ENCODE data around the gene LRRC37A3.
"Not testable (repeated sequence)": the region's sequence is repeated elsewhere in the genome, so short reads cannot be mapped to it uniquely, and the experiment has no call there.

Gene LRRC37A3

DNA sequence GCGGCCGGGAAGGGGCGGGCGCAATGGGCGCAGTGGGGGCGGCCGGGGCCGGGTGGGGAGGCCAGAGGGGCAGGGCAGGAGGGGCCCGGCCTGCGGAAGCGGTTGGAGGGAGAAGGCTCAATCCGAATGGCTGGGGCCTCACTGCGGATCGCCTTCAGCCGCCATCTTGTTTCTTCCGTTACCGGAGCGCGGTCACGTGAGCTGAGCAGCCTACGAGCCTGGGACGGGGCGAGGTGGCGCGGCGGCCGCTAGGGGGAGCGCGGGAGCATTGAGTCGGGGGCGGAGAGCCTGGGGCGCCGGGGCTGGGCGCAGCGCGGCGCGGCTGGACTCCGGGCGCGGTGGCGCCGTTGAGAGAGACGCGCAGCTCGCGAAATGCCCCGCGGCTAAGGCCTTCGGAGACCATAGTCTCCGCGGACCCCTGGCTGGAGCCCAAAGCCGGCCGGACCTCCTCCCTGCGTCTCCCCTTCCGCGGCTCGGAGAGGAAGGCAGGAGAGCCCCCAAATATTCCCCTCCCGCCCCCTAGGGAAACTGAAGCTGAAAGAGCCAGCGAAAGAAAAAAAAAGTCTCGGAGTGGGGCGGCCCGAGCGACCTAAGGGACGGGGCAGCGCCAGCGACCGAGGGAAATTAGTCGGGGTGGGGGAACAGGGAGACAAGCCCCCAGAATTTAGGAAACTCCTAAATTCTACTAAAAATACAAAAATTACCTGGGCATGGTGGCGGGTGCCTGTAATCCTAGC lies at the start of gene LRRC37A3:
LRRC37A3 (minus strand) TSS at position 190 of the 737 bp plus-strand sequence. CDS start 22,221 bp downstream, outside the sequence.
- peak; percentile 100 for DNase-seq

DNA sequence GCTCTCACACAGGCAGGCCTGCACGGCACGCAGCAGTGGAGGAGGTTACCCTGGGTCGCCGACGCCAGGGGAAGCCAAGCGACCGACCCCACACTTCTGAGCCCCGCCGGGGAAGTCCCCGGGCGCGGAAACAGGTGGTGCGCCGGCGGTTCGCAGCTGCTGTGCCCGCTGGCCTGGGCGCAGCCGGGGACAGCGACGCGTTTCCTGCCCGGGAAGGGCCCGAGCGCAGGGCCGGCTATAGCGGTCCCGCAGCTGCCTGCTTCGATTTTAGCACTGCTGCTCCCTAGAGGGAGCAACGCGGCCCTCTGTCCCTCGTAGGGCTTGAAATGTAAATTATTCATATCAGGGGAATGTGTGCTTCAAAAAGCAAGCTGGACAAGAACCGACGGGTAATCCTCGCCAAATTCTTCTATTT lies 46.6 kb upstream of the LRRC37A3 start:
- DNase-seq = peak; percentile 90

DNA sequence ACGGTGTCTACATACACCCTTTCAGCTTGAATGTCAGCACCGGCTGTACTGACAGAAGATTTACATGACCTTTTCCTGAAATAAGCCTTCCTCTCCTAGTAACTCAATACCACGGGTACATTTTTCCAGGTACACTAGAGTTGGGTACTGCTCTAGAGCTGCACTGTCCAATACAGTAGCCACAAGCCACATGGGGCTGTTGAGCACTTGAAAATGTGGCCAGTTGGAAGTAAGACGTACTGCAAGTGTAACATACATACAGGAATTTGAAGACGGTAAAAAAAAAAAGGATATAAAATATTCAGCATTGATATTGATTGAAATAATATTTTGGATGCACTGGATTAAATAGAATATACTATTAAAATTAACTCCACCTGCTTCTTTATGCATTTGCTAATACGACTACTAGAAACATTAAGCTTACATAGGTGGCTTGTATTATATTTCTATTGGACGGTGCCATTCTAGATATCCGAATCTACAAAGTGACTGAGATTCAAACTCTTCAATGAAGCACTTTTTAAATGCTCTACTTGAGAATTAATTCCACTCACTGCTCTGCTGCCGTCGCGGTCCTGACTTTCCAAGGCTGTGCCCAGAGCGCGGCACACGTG lies 46.1 kb upstream of the LRRC37A3 start:
- not testable (repeated sequence) for DNase-seq

GRCh38 chr17:64964796-64965195 lies 45.5 kb upstream of the LRRC37A3 start:
- no peak for DNase-seq

GRCh38 chr17:64963814-64964213 lies 44.5 kb upstream of the LRRC37A3 start:
- not testable (repeated sequence) for DNase-seq

GRCh38 chr17:64961563-64962378 lies 42.5 kb upstream of the LRRC37A3 start:
- DNase-seq = peak; percentile 89

DNA sequence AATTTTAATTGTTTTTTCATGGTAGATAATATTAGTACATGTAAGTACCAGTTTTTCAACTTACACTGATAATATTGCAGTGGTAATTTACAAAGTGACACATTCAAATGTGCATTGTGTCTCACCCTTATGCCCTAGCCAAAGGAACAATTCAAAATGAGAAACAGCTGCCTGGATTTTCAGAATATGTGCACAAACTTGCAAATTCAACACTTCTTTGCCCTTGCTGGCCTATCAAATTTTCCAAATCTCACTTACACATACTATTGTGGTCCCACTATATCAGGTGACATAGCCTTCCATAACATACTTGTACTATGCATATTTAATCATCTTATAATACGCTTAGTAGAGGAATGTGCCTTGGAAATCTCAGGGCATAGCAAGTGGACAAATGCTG lies 32.6 kb upstream of the LRRC37A3 start:
- DNase-seq = no peak

DNA sequence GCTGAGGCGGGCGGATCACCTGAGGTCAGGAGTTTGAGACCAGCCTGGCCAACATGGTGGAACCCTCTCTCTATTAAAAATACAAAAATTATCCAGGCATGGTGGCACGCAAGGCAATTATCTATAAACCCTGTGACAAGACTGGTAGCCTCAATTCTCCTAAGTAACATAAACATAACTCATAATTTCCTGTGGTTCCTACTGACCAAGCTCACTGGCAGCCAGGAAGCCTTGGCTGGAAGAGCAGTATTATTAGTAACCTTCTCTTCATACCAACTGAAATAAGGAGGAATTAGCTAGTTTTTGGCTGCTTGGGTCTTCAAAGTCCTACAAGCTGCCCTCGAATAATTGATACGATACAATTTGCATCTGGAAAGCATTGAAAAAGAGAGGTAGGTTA lies 31.6 kb upstream of the LRRC37A3 start:
- DNase-seq = no peak

DNA sequence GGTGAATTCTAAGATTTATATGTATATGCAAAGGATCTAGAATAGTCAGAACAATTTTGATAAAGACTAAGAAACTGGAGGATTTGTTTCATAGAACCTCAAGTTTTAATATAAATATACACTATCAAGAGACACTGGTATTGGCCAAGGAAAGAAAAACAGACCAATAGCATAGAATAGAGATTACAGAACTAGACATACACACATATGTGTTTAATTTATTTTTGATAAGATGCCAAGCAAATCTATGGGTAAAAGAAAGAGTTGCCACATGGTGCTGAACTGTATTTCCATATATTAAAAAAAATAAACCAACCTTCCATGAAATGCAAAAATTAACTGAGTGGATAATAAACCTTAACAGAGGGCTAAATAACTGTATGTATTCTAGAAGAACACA lies 27.9 kb upstream of the LRRC37A3 start:
- no peak for DNase-seq

DNA sequence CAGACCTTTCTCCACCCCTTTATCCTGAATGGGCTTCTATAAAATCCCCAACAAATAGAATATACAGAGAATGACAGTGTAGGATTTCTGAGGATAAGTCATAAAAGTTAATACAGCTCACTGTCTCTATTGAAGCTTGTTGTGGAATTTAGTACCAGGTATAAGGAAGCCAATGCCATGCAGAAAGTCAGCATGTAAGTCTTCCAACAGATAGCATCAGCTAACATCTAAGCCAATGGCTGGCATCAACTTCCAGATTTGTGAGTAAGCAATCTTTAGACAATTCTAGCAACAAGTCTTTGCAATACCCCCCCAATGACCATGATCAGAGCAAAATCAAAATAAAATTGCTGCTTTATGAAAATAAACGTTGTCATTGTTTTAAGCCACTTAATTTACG lies 22.5 kb upstream of the LRRC37A3 start:
- no peak for DNase-seq

GRCh38 chr17:64941045-64941444 lies 21.8 kb upstream of the LRRC37A3 start:
- DNase-seq = no peak

DNA sequence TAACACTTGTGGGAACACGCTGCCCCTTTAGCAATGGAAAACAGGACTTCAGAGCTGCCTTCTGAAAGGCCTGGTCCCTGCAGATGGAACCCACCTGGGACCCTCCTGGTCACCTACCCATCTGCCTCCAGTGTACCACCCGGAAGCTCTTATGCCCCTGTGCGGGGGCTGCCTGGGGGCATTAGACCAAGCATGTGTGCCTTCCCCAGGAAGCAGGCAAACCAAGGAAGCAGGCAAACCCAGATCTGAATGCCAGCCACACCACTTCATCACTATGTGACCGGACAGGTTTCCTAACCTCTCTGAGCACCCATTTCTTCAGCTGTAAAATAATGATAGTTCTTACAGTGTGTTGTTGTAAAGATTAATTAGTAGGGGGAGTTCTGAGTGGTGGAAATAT lies 20.8 kb upstream of the LRRC37A3 start:
- DNase-seq = no peak

GRCh38 chr17:64938925-64939474 lies 19.7 kb upstream of the LRRC37A3 start:
- no peak for DNase-seq

- peak; percentile 30 for DNase-seq
Measured at GRCh38 chr17:64938290-64938689, 19.0 kb upstream of the LRRC37A3 start.

DNA sequence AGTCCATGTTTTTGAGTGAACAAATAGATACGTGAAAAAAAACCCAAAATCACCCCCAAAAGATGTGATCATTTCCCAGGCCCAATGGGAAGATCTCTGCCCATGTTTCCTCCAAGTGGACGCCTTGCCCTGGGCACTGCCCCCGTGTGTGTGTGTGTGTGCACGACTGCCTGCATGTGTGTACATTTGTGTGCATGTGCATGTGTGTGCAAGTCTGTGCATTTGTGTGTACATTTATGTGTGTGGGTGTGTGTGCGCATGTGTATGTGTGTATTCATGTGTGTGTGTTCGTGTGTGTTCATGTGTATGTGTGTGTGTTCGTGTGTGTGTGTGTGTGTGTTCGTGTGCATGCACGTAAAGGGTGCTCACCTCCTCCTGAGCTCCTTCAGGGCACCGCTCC lies 16.8 kb upstream of the LRRC37A3 start:
- DNase-seq = no peak

DNA sequence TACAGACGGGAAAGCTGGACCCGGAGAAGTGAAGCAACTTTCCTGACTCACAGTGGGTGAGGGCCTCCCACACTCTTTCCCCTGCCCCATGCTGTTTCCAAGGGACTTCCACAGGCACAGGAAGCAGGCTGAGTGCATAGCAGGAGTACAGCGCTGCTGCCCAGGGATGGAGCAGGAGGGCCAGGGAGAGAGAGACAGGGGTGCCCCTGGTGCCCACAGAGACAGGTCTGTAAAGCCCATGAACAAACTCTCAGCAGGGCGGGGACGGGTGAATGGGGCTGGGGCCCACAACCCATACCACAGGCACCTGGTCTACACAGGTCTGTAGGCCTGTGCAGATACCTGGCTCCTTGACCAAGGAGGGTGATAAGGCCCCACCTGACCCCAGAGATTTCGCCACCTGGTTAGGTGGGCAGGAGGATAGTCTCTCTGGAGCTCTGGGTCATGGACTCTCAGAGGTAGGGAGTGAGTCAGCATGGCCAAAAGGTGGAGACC lies 15.1 kb upstream of the LRRC37A3 start:
- not testable (repeated sequence) for DNase-seq

DNA sequence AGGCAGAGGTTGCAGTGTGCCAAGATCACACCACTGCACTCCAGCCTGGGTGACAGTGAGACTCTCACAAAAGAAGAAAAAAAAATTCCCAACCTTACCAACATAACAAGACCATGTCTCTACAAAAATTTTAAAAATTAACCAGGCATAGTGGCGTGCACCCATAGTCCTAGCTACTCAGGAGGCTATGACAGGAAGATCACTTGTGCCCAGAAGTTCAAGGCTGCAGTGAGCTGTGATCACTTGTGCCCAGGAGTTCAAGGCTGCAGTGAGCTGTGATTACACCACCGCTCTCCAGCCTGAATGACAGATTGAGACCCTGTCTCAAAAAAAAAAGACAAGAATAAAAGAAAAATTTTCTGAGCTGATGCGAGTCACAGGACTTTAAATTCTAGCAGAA lies 13.6 kb upstream of the LRRC37A3 start:
- DNase-seq = not testable (repeated sequence)

DNA sequence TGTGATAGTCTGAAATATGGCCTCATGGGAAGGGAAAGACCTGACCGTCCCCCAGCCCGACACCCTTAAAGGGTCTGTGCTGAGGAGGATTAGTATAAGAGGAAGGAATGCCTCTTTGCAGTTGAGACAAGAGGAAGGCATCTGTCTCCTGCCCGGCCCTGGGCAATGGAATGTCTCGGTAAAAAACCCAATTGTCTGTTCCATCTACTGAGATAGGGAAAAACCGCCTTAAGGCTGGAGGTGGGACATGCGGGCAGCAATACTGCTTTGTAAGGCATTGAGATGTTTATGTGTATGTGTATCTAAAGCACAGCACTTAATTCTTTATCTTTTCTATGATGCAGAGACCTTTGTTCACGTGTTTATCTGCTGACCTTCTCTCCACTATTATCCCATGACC lies 11.1 kb upstream of the LRRC37A3 start:
- DNase-seq = not testable (repeated sequence)

DNA sequence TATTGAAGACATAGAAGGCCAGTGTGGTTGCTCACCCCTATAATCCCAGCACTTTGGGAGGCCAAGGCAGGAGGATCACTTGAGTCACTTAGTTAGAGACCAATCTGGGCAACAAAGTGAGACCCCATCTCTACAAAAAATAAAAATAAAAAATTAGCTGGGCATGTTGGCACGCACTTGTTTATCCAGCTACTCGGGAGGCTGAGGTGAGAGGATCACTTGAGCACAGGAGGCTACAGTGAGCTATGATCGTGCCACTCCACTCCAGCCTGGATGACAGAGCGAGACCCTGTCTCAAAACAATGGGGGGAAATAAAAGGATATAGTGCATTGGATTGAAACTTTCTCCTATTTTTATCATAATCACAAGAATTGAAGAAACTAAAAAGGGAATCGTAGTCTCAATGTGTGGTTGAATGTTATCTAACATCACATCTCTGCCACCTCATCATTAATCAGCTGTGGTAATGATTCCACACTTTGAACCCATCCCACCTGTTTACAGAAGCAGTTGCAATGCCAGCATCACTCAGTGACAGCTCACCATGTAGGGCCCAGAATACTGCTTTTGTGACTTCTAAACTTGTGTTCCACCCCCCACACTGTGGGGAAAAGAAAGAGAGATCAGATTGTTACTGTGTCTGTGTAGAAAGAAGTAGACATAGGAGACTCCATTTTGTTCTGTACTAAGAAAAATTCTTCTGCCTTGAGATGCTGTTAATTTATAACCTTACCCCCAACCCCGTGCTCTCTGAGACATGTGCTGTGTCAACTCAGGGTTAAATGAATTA lies 10.3 kb upstream of the LRRC37A3 start:
- not testable (repeated sequence) for DNase-seq

GRCh38 chr17:64928701-64929100 lies 9.4 kb upstream of the LRRC37A3 start:
- DNase-seq = not testable (repeated sequence)

GRCh38 chr17:64927444-64927843 lies 8.2 kb upstream of the LRRC37A3 start:
- DNase-seq = peak; percentile 86

DNA sequence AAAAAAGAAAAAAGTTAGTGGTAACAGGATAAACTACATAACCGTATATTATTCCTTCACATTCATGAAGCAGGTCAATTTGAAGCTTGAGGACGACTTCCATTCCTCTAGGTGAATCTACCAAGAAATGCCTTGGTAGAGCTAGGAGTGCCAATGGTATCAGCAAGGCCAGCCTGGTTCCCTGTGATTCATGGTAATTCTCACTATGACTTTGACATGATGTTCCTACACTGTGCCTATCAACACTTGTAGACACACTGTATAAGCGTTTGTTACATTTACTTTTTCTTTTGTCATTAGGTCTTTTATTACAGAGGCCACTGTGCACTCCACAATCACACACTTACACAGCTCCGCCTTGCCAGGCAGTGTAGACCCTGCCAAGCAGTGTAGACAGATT lies 7.2 kb upstream of the LRRC37A3 start:
- peak; percentile 22 for DNase-seq

Measured in activated CD4-positive, alpha-beta T cell treated with anti-CD3 and anti-CD28 coated beads, Interleukin-2, Interleukin-6, amounts not matched to agents 100 ng/mL and 50 ng/mL, durations not matched to agents 16 hours and 8 hours (primary cell).